ENCODE data around the gene AKT1S1.

Gene AKT1S1

DNA sequence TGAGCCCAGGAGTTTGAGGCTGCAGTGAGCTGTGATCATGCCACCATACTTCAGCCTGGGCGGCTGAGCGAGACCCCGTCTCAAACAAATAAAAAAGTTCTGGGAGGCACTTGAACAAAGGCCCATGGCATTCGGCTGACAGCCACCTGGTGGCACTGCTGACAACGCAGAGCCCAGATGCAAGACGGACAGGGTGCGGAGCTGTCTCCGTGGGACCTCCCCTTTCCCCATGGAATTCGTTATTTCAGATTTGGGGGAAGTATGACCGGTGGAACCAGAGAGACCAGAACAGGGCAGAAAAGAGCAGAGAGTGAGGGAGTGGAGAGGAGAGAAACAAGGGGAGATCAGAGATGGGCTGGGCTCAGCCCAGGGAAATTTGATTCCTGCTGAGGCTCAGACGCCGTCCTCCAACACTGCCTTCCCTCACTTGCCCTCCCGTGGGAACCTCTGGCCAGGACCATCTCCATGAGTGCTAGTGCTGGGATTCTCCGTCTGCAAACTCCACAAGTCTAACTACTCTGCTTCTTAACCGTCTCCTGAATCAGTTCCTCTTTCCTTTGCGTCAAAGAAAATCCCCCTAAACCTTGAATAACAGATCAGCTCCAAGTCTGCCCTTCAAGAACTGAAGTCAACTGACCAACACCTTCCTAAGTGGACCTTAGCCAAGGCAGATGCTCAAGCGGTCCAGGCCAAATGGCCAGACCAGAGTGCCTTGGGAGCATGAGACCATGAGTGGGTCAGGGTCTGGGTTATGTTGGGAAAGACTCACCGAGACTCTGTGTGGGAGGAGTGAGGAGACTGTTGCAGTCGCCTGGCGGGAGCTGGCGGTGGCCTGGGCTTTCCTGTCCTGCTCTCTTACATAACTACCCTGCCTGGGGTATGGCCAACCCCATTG, 39.9 kb upstream of the AKT1S1 start:
- Histone ChIP-seq H3K9me3 (ENCODE audit: control insufficient read depth, low read length) (no peaks in the 10 kb centered on the region), H3K36me3 (ENCODE audit: control insufficient read depth, insufficient read depth, low read length) (peaks cover 88% of the 10 kb centered on the region), H3K4me1 (ENCODE audit: control insufficient read depth, insufficient read depth, low read length, poor library complexity, severe bottlenecking) (no peaks in the 10 kb centered on the region), H3K4me3 (ENCODE audit: extremely low read depth, insufficient read depth, low read length, poor library complexity, severe bottlenecking) (no peak overlapping the region), H3K27ac (ENCODE audit: low read depth, low read length, severe bottlenecking) (no peak overlapping the region)
- 85 to 87% methylated on average over 17 to 19 of the region's 21 CpGs for WGBS, 2 experiments (ENCODE audit: insufficient coverage in 2 of 2)

DNA sequence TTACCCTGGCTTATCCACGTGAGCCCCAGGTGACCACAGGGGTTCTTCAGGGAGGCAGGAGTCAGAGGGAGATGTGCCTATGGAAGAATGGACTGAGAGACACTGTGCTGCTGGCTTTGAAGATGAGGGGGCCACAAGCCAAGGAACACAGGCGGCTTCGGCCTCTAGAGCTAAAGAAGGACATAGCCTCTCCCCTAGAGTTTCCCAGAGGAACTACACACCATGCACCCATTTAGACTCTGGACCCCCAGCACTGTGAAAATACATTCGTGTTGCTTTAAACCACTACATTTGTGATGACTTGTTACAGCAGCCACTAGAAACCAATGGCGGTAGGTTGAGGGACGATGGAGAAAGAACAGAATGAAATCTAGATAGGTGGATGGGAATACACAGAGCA, 38.1 kb upstream of the AKT1S1 start:
- no peaks in the 10 kb centered on the region for H3K9me3 ChIP-seq (ENCODE audit: control insufficient read depth, low read length)
- no peak overlapping the region for H3K27ac ChIP-seq (ENCODE audit: low read depth, low read length, severe bottlenecking)
- H3K36me3 ChIP-seq (ENCODE audit: control insufficient read depth, insufficient read depth, low read length) = peaks cover 84% of the 10 kb centered on the region
- H3K4me1 ChIP-seq (ENCODE audit: control insufficient read depth, insufficient read depth, low read length, poor library complexity, severe bottlenecking) = no peaks in the 10 kb centered on the region
- no peak overlapping the region for H3K4me3 ChIP-seq (ENCODE audit: extremely low read depth, insufficient read depth, low read length, poor library complexity, severe bottlenecking)
- WGBS, 2 experiments (ENCODE audit: insufficient coverage in 2 of 2) = 93 to 100% methylated on average over 3 to 6 of the region's 6 CpGs

DNA sequence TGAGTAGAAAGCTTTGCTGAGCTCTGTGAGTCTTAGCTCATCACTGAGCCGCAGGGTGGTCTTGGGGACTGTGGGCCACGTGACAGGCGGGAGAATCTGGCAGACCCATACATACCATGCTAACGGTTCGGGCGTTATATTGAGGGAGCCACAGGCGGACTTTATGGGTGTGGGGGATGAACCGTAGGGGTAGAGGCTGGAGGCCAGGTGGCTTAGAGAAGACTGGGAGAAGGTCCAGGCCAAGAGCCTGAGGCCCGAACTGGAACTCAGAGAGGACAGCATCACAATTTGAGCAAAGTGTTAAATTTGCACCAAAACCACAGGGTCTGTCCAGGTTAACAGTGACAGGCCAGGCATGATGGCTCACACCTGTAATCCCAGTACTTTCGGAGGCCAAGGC, 36.6 kb upstream of the AKT1S1 start:
- no peaks in the 10 kb centered on the region for H3K9me3 ChIP-seq (ENCODE audit: control insufficient read depth, low read length)
- H3K4me3 ChIP-seq (ENCODE audit: extremely low read depth, insufficient read depth, low read length, poor library complexity, severe bottlenecking) = no peak overlapping the region
- no peak overlapping the region for H3K27ac ChIP-seq (ENCODE audit: low read depth, low read length, severe bottlenecking)
- H3K36me3 ChIP-seq (ENCODE audit: control insufficient read depth, insufficient read depth, low read length) = peaks cover 90% of the 10 kb centered on the region
- 97 to 98% methylated on average over 10 of the region's 10 CpGs for WGBS, 2 experiments (ENCODE audit: insufficient coverage in 2 of 2)
- H3K4me1 ChIP-seq (ENCODE audit: control insufficient read depth, insufficient read depth, low read length, poor library complexity, severe bottlenecking) = no peaks in the 10 kb centered on the region

DNA sequence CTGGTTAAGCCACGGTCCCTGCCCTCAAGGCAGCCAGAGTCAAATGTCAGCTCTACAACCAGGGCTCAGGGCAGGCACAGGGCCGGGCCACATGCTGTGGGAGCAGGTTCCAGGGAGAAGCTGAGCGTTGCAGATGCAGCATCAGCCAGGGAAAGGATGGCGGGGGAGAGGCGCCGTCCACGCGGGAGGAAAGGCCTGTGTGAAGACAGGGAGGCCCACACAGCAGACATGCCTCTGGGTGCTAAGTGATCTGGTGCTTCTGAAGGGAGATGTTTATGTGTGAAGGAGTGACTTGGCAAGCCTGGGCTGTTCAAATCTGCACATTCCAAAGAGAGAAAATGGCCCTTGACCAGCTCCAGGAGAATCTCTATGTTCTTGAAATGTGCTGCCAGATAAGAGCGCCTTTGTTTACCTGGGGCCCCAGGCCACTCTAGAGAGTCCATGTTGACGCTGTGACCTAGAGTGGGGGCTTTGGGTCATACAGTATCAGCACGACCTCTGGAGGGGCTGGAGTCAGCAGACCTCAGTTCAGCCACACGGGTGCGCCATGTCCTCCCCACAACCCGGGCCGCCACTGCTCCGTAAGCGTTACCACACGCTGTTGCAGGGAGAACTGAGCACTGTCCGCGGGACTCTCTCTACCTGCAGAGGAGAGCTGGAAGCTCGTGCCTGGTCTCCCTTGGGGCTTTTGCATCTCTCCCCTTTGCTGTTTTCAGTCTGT, 36.0 kb upstream of the AKT1S1 start:
- Histone ChIP-seq H3K27ac (ENCODE audit: low read depth, low read length, severe bottlenecking) (no peak overlapping the region), H3K9me3 (ENCODE audit: control insufficient read depth, low read length) (no peaks in the 10 kb centered on the region), H3K4me1 (ENCODE audit: control insufficient read depth, insufficient read depth, low read length, poor library complexity, severe bottlenecking) (no peaks in the 10 kb centered on the region), H3K36me3 (ENCODE audit: control insufficient read depth, insufficient read depth, low read length) (peaks cover 91% of the 10 kb centered on the region), H3K4me3 (ENCODE audit: extremely low read depth, insufficient read depth, low read length, poor library complexity, severe bottlenecking) (no peak overlapping the region)
- 87 to 96% methylated on average over 21 of the region's 21 CpGs for WGBS, 2 experiments (ENCODE audit: insufficient coverage in 2 of 2)

DNA sequence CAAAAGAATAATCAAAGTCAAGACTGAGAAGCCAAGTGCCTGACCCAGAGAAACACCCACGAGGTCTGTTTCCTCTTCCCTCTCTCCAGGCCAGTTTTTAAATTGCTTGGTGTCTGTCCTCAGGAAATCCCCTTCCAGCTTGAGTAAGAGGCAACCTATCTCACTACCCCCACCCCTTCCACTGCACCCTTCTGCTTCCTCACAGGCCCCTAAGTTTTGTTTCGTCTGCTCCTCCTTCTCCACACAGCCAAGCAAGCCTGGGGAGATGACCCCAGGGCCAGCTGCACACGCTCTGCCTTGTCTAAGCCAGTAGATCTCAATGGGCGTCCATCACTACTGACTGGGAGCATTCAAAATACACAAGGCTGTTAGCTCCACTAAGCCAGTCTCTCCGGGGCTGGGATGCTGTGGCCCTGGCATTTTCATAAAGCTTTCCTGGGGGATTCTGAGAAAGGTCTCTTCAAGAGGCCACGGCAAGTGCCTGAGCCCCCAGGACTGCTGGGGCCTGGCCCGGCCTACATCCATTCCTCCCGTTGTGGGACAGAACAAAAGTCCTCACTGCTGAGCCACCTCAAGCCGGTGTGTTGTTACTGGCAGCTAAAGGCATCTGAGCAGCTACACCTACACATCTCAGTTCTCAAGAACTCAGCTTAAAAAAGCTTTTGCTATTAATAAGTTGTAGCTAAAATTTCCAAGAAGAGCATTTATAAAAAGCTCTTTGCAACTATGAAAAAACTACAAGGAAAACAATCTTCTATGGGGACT, 34.4 kb upstream of the AKT1S1 start:
- Histone ChIP-seq H3K4me3 (ENCODE audit: extremely low read depth, insufficient read depth, low read length, poor library complexity, severe bottlenecking) (no peak overlapping the region), H3K4me1 (ENCODE audit: control insufficient read depth, insufficient read depth, low read length, poor library complexity, severe bottlenecking) (no peaks in the 10 kb centered on the region), H3K9me3 (ENCODE audit: control insufficient read depth, low read length) (no peaks in the 10 kb centered on the region), H3K27ac (ENCODE audit: low read depth, low read length, severe bottlenecking) (no peak overlapping the region), H3K36me3 (ENCODE audit: control insufficient read depth, insufficient read depth, low read length) (peaks cover 91% of the 10 kb centered on the region)
- WGBS, 2 experiments (ENCODE audit: insufficient coverage in 2 of 2) = 94 to 96% methylated on average over 8 of the region's 9 CpGs

DNA sequence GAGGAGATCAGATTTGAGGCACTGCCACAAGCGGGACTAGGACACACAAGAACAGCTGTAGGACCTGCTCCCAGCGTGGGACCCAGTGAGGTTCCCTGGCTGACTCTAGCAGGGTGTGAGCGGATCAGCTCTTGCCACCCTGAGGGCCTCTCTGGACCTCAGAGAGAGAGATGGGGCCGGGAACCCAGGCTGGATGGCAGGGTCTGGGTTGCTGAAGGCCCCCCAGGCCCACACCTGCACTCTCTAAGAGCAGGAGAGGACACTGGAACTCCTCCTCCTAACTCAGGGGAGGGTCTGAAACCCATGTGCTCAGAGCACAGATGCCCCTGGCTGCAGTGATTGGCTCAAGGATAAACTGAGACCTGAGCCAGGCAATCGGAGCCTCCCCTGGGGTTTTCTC, 33.0 kb upstream of the AKT1S1 start:
- Histone ChIP-seq H3K4me1 (ENCODE audit: control insufficient read depth, insufficient read depth, low read length, poor library complexity, severe bottlenecking) (no peaks in the 10 kb centered on the region), H3K4me3 (ENCODE audit: extremely low read depth, insufficient read depth, low read length, poor library complexity, severe bottlenecking) (no peak overlapping the region), H3K27ac (ENCODE audit: low read depth, low read length, severe bottlenecking) (no peak overlapping the region), H3K36me3 (ENCODE audit: control insufficient read depth, insufficient read depth, low read length) (peaks cover 81% of the 10 kb centered on the region), H3K9me3 (ENCODE audit: control insufficient read depth, low read length) (no peaks in the 10 kb centered on the region)
- WGBS, 2 experiments (ENCODE audit: insufficient coverage in 2 of 2) = 87 to 95% methylated on average over 4 to 5 of the region's 5 CpGs

DNA sequence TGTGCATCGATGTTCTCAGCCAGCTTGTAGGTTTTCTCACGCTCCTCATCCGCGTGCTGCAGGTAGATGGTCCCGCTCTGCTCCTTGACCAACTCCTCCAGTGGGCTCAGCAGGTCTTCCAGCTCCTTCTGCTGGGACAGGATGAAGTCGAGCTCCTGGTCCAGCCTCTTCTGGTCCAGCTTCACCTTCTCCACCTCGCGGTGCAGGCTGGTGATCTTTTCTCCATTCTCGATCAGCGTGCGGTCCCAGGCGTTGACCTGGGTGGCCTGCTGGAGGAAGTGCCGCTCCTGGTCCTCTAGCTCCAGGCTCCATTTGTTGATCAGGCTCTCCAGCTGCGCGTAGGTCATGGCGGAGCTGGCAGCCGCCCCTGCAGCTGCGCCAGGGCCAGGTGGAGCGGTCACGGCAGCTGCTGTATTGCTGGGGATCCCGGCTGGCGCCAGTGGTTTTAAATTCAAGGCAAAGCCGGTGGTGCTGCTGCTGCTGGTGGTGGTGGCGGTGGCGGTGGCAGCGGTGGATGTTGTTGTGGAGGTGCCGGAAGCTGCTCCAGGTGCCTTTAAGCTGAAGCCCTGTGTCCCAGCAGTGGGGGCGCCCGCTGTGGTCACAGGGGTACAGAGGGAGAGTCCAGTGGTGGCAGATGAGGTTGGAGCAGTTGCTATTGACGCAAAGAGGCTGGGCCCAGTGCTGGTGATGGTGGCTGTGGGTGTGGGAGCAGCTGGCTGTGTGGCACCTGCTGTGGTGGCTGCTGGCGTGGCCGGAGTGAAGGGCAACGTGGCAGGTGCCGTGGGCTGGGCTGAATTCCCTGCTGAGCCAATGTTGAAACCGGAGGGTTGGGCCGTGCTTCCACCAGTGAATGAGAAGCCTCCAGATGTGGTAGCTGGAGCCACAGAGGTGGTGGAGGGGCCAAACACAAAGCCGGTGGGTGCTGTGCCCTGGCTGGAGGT, 31.6 kb upstream of the AKT1S1 start:
- 95 to 98% methylated on average over 29 to 37 of the region's 37 CpGs for WGBS, 2 experiments (ENCODE audit: insufficient coverage in 2 of 2)
- H3K4me1 ChIP-seq (ENCODE audit: control insufficient read depth, insufficient read depth, low read length, poor library complexity, severe bottlenecking) = no peaks in the 10 kb centered on the region
- no peaks in the 10 kb centered on the region for H3K9me3 ChIP-seq (ENCODE audit: control insufficient read depth, low read length)
- H3K4me3 ChIP-seq (ENCODE audit: extremely low read depth, insufficient read depth, low read length, poor library complexity, severe bottlenecking) = no peak overlapping the region
- no peak overlapping the region for H3K27ac ChIP-seq (ENCODE audit: low read depth, low read length, severe bottlenecking)
- peaks cover 68% of the 10 kb centered on the region for H3K36me3 ChIP-seq (ENCODE audit: control insufficient read depth, insufficient read depth, low read length)

DNA sequence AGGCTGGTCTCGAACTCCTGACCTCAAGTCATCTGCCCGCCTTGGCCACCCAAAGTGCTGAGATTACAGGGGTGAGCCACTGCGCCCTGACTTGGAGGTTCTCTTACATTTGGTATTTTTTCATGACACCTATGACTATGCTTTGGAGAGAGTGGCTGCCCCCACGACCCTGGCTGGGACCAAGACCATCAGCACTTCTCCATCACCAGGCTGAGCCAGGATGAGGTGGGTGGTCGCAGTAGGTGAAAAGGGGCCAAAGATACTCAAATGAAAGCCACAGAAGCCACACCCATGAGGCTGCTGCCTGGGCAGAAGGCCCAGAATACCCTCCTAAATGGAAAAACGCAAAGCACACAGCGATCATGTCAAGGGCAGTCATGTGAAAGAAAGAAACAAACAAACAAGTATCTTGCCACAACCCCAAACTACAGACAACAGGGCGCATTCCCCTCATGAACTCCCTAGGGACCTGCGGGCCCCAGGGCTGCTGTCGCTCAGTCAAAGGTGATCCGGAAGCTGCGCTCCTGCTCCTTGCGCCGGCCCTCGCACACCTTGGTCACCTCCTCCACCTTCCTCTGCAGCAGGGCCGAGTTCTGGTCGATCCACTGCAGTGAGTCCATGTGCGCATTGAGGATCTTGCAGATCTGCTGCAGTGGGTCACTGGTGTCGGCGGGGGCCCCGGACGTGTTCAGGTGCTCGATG, 30.7 kb upstream of the AKT1S1 start:
- Histone ChIP-seq H3K27ac (ENCODE audit: low read depth, low read length, severe bottlenecking) (no peak overlapping the region), H3K36me3 (ENCODE audit: control insufficient read depth, insufficient read depth, low read length) (peaks cover 59% of the 10 kb centered on the region), H3K4me1 (ENCODE audit: control insufficient read depth, insufficient read depth, low read length, poor library complexity, severe bottlenecking) (no peaks in the 10 kb centered on the region), H3K9me3 (ENCODE audit: control insufficient read depth, low read length) (no peaks in the 10 kb centered on the region), H3K4me3 (ENCODE audit: extremely low read depth, insufficient read depth, low read length, poor library complexity, severe bottlenecking) (no peak overlapping the region)
- 97 to 98% methylated on average over 18 to 21 of the region's 23 CpGs for WGBS, 2 experiments (ENCODE audit: insufficient coverage in 2 of 2)

DNA sequence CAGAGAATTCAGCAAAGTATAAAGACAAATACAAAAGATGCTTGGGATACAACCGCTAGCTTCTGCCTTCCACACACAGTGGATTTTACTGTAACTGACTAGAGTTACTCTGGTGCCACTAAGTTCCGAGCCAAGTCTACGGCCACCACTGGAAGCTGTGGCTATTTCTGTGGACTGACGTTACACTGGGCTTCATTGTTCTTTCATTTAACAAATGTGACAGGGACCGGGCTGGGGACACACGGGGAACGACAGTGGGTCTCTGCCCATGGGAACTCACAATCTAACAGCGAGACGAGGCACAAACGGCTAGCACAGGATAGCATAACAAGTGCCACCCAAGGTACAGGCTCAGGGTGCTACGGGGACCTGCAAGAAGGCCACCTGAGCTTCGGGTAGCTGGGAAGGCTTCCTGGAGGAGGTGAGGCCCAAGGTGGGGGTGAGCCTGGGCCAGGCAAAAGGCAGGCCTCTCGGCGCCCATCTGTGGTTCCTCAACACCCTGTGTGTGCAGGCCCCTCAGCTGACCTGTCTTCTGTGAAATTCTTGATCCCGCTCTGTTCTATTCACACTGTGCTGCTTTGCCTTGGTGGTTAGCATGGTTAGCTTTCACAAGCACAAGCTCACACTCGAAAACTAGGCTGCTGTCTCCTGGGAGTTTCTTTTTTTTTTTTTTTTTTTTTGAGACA, 29.9 kb upstream of the AKT1S1 start:
- WGBS, 2 experiments (ENCODE audit: insufficient coverage in 2 of 2) = 93 to 96% methylated on average over 15 of the region's 16 CpGs
- no peaks in the 10 kb centered on the region for H3K4me1 ChIP-seq (ENCODE audit: control insufficient read depth, insufficient read depth, low read length, poor library complexity, severe bottlenecking)
- no peak overlapping the region for H3K27ac ChIP-seq (ENCODE audit: low read depth, low read length, severe bottlenecking)
- peaks cover 52% of the 10 kb centered on the region for H3K36me3 ChIP-seq (ENCODE audit: control insufficient read depth, insufficient read depth, low read length)
- H3K9me3 ChIP-seq (ENCODE audit: control insufficient read depth, low read length) = no peaks in the 10 kb centered on the region
- no peak overlapping the region for H3K4me3 ChIP-seq (ENCODE audit: extremely low read depth, insufficient read depth, low read length, poor library complexity, severe bottlenecking)

All from mesodermal cell (in vitro differentiated cells).